IMR-90 (cell line): ENCODE results near the gene CHST10. TPM values are rescaled to one million over a fixed set of nuclear protein-coding genes. Genes with fewer than 3 reads are reported as not detected.

Source experiments
- ATAC-seq: fragments of 200-7000 bp; cut with Tn5 transposase; 2 replicates; pipeline ENCODE4 v1.9.1; 2020; ENCODE audit warnings: low read depth, mild to moderate bottlenecking, moderate library complexity
- BruUV-seq: library from RNA; stranded (reverse); fragments of 400-500 nt; replicated peaks from 2 replicates; lab custom pipeline; 2021; lab: Mats Ljungman, UMichigan
- CTCF ChIA-PET: fragments of 300-600 bp; formaldehyde crosslinking; extraction: SDS; loops from one replicate; lab custom pipeline; 2021; ENCODE audit warnings: antibody characterized with exemption; lab: Yijun Ruan, JAX
- POLR2A ChIA-PET: fragments of 300-600 bp; sonication (Branson Sonifier 250); formaldehyde crosslinking; loops from one replicate; lab custom pipeline; 2022; ENCODE audit warnings: antibody characterized with exemption; ENCODE audit not compliant: unreplicated experiment; lab: Charles Lee
- DNase-seq: peaks from one replicate; pipeline ENCODE4 v3.0.0; 2013
- H2AFZ ChIP-seq: replicated peaks from 2 replicates; pipeline ENCODE3; 2013; ENCODE audit warnings: low read length, mild to moderate bottlenecking; ENCODE audit not compliant: poor library complexity
- H2AK5ac ChIP-seq: 2 replicates; pipeline ENCODE4 v1.6.1; 2013; ENCODE audit warnings: low read depth, low read length, inconsistent platforms
- H2AK9ac ChIP-seq: replicated peaks from 2 replicates; pipeline ENCODE3; 2013; ENCODE audit warnings: mild to moderate bottlenecking, low read depth, low read length, moderate library complexity; ENCODE audit not compliant: poor library complexity
- H2BK120ac ChIP-seq: 2 replicates; pipeline ENCODE4 v1.6.1; 2013; ENCODE audit warnings: low read depth, low read length, inconsistent platforms
- H2BK15ac ChIP-seq: 3 replicates; pipeline ENCODE4 v1.6.1; 2013; ENCODE audit warnings: low read depth, low read length, inconsistent platforms
- H2BK20ac ChIP-seq: 2 replicates; pipeline ENCODE4 v1.6.1; 2013; ENCODE audit warnings: low read depth, mild to moderate bottlenecking, inconsistent platforms, low read length, moderate library complexity
- H2BK5ac ChIP-seq: 2 replicates; pipeline ENCODE4 v1.6.1; 2013; ENCODE audit warnings: mild to moderate bottlenecking, low read depth, low read length, inconsistent platforms; ENCODE audit not compliant: poor library complexity, severe bottlenecking
- H3K14ac ChIP-seq: replicated peaks from 2 replicates; pipeline ENCODE4 v1.6.1; 2013; ENCODE audit warnings: low read depth, low read length, inconsistent platforms
- H3K18ac ChIP-seq: 2 replicates; pipeline ENCODE4 v1.6.1; 2013; ENCODE audit warnings: low read depth, low read length, control low read depth
- H3K23ac ChIP-seq: 2 replicates; pipeline ENCODE4 v1.6.1; 2013; ENCODE audit warnings: low read depth, low read length, inconsistent platforms
- H3K27ac ChIP-seq: 2 replicates; pipeline ENCODE4 v1.5.1; 2013; ENCODE audit warnings: mild to moderate bottlenecking, control low read depth, low read length; ENCODE audit not compliant: insufficient read depth
- H3K27me3 ChIP-seq: 2 replicates; pipeline ENCODE4 v1.6.1; 2013; ENCODE audit warnings: low read length; ENCODE audit not compliant: control insufficient read depth, insufficient read depth
- H3K36me3 ChIP-seq: 2 replicates; pipeline ENCODE4 v1.6.1; 2013; ENCODE audit warnings: low read length, mixed read lengths; ENCODE audit not compliant: control insufficient read depth, insufficient read depth
- H3K4ac ChIP-seq: 2 replicates; pipeline ENCODE4 v1.6.1; 2013; ENCODE audit warnings: low read depth, low read length, inconsistent platforms
- H3K4me1 ChIP-seq: 2 replicates; pipeline ENCODE4 v1.6.1; 2013; ENCODE audit warnings: low read length, mixed read lengths; ENCODE audit not compliant: control insufficient read depth, insufficient read depth
- H3K4me2 ChIP-seq: 2 replicates; pipeline ENCODE4 v1.6.1; 2013; ENCODE audit warnings: low read depth, mild to moderate bottlenecking, control low read depth, low read length, moderate library complexity
- H3K4me3 ChIP-seq: 2 replicates; pipeline ENCODE4 v1.5.1; 2013; ENCODE audit warnings: low read depth, mild to moderate bottlenecking, control low read depth, low read length, moderate library complexity; ENCODE audit not compliant: insufficient read depth
- H3K56ac ChIP-seq: 2 replicates; pipeline ENCODE4 v1.6.1; 2013; ENCODE audit warnings: low read length, inconsistent platforms; ENCODE audit not compliant: insufficient read depth; ENCODE audit errors: extremely low read depth
- H3K79me1 ChIP-seq, 2 experiments: 2 replicates each; pipeline ENCODE4 v1.6.1; 2013; ENCODE audit warnings: low read length in 2 of 2, inconsistent platforms in 1 of 2, low read depth in 1 of 2
- H3K9ac ChIP-seq: 2 replicates; pipeline ENCODE4 v1.6.1; 2013; ENCODE audit warnings: low read depth, low read length, control low read depth
- H3K9me1 ChIP-seq: 2 replicates; pipeline ENCODE4 v1.6.1; 2013; ENCODE audit warnings: low read length, inconsistent platforms; ENCODE audit not compliant: insufficient read depth
- H3K9me3 ChIP-seq: 2 replicates; pipeline ENCODE4 v1.6.1; 2013; ENCODE audit warnings: low read length; ENCODE audit not compliant: control insufficient read depth, insufficient read depth
- H4K20me1 ChIP-seq: 2 replicates; pipeline ENCODE4 v1.6.1; 2013; ENCODE audit warnings: low read length, inconsistent platforms; ENCODE audit not compliant: insufficient read depth
- H4K5ac ChIP-seq: 2 replicates; pipeline ENCODE4 v1.6.1; 2013; ENCODE audit warnings: mild to moderate bottlenecking, low read depth, low read length, control low read depth
- H4K8ac ChIP-seq, 2 experiments: 2 replicates each; pipeline ENCODE4 v1.6.1; 2013; ENCODE audit warnings: low read depth in 2 of 2, low read length in 2 of 2, control low read depth in 1 of 2, inconsistent platforms in 1 of 2
- H4K91ac ChIP-seq: 2 replicates; pipeline ENCODE4 v1.6.1; 2013; ENCODE audit warnings: low read depth, low read length, inconsistent platforms; ENCODE audit not compliant: insufficient read depth
- BHLHE40 ChIP-seq: fragments of 150-350 bp; IDR thresholded peaks from 2 replicates; pipeline ENCODE4 v1.6.1; 2016; ENCODE audit warnings: mild to moderate bottlenecking, low read depth, low read length
- CEBPB ChIP-seq: IDR thresholded peaks from 2 replicates; pipeline ENCODE4 v1.6.1; 2012; ENCODE audit warnings: low read depth, low read length, improper control_type of control experiment
- CHD1 ChIP-seq: IDR thresholded peaks from 2 replicates; pipeline ENCODE4 v1.6.1; 2012; ENCODE audit warnings: low read depth, low read length, improper control_type of control experiment
- FOS ChIP-seq: fragments of 150-350 bp; IDR thresholded peaks from 2 replicates; pipeline ENCODE4 v1.6.1; 2016; ENCODE audit warnings: low read depth, low read length
- MAZ ChIP-seq: IDR thresholded peaks from 2 replicates; pipeline ENCODE4 v1.6.1; 2012; ENCODE audit warnings: low read depth, mild to moderate bottlenecking, low read length, improper control_type of control experiment, moderate library complexity, borderline replicate concordance
- MXI1 ChIP-seq: IDR thresholded peaks from 2 replicates; pipeline ENCODE4 v1.6.1; 2012; ENCODE audit warnings: low read depth, mild to moderate bottlenecking, low read length, moderate library complexity, borderline replicate concordance
- NFE2L2 ChIP-seq: fragments of 150-350 bp; IDR thresholded peaks from 2 replicates; pipeline ENCODE4 v1.6.1; 2016; ENCODE audit warnings: low read depth, mild to moderate bottlenecking, low read length
- POLR2A ChIP-seq: IDR thresholded peaks from 2 replicates; pipeline ENCODE4 v1.6.1; 2012; ENCODE audit warnings: mild to moderate bottlenecking, low read depth, low read length
- RAD21 ChIP-seq: IDR thresholded peaks from 2 replicates; pipeline ENCODE4 v1.6.1; 2012; ENCODE audit warnings: low read length, improper control_type of control experiment
- RFX5 ChIP-seq: IDR thresholded peaks from 2 replicates; pipeline ENCODE4 v1.8.0; 2012; ENCODE audit warnings: low read depth, mild to moderate bottlenecking, low read length, moderate library complexity
- WGBS, 2 experiments: methylation state at CpG; one replicate each; pipeline versions ENCODE4 v1.1.5 to v1.1.7; 2013; ENCODE audit warnings: missing lambda C conversion rate in 2 of 2; ENCODE audit not compliant: insufficient read length in 1 of 2; ENCODE audit errors: extremely low coverage in 2 of 2; 5-methylcytosine and 5-hydroxymethylcytosine counted together
- dilution Hi-C: fragments of 300-500 bp; cut with HindIII; formaldehyde crosslinking; loops from one replicate; pipeline ENCODE4 v1.14.3; 2018; ENCODE audit warnings: low sequenced_read_pairs; ENCODE audit not compliant: unreplicated experiment
- in situ Hi-C: fragments of 300-500 bp; cut with MboI; formaldehyde crosslinking; loops from 3 replicates; pipeline ENCODE4 v1.14.3; 2019; ENCODE audit warnings: low sequenced_read_pairs, inconsistent platforms, mixed read lengths
- intact Hi-C: fragments of 100-400 bp; cut with micrococcal nuclease; formaldehyde crosslinking; loops from 2 replicates; pipeline ENCODE4 v1.10.0; 2022
- polyA plus RNA-seq, 3 experiments: library from polyadenylated mRNA; depleted of rRNA; stranded (reverse); fragments of >200 nt; gene quantifications; 2 replicates each; pipeline ENCODE4 v1.2.3, GENCODE V29; 2012; ENCODE audit warnings: low replicate concordance in 1 of 3
- total RNA-seq: library from RNA; depleted of rRNA; stranded (reverse); fragments of >200 nt; gene quantifications from 2 replicates; pipeline ENCODE4 v1.2.3, GENCODE V29; 2012
- TF ChIP-seq, protein P1 (sequence below): fragments of 150-350 bp; IDR thresholded peaks from 2 replicates; pipeline ENCODE4 v1.6.1; 2017; ENCODE audit warnings: mild to moderate bottlenecking, antibody characterized with exemption, low read length, low read depth

Gene CHST10
- total and polyA plus RNA-seq, 2 of the 4 experiments (the other 2 are of a cell fraction) = 6.9 to 8.6 TPM

DNA sequence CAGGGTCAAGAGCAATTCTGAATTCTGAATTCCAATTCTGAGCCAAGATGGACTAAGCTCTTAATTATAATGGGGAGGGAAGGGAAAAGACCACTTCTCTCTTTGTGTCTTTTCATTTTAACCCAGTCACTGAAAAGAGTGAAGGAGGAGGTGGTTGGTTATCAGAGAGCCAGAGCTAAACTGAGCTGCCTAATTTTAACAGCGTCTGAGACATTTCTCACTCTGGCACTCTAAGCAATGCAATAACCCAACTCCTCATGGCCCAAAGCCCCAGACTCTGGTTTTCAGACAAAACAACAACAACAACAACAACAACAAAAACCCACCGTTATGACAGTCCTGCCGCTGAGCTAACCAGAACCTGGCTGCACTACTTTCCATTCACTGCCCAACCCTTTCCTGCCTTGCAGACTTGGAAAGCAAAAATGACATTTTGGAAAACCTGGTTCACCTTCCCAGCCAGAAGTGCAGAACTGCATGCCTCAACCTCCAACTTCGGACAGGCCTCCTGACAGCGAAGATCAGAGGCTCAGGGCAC, 1.0 kb downstream of the CHST10 start:
- dilution Hi-C loops = no loop called here
- Histone ChIP-seq H3K27ac (no peak overlapping the region), H3K79me1 (peaks cover 0 to 9% of the 10 kb centered on the region in 2 experiments; a peak in 2 of 4 replicates), H3K4me2 (peak overlapping the region; percentile 91), H3K23ac (peak overlapping the region; percentile 98), H2AFZ (peak overlapping the region; percentile 95), H3K27me3 (peaks cover 7% of the 10 kb centered on the region; the same call in 1 of the 2 replicates), H2AK9ac (peak overlapping the region; percentile 38), H3K4ac (peak overlapping the region; percentile 43), H3K4me3 (peak overlapping the region; percentile 64), H3K4me1 (no peaks in the 10 kb centered on the region), H3K56ac (no peak overlapping the region; the same call in 1 of the 2 replicates), H4K8ac (peak overlapping the region; percentile 1 to 93; a peak in 3 of 4 replicates), H3K9ac (peak overlapping the region; percentile 68), H3K18ac (no peak overlapping the region), H3K9me3 (no peaks in the 10 kb centered on the region), H2BK20ac (no peak overlapping the region), H2AK5ac (no peak overlapping the region), H2BK15ac (no peak overlapping the region), H2BK120ac (no peak overlapping the region), H4K5ac (no peak overlapping the region), H3K9me1 (no peaks in the 10 kb centered on the region), H2BK5ac (no peak overlapping the region), H3K36me3 (peaks cover 2% of the 10 kb centered on the region), H4K91ac (no peak overlapping the region), H3K14ac (peak overlapping the region; percentile 86), H4K20me1 (no peaks in the 10 kb centered on the region)
- DNase-seq (no peak), ATAC-seq (no peak)
- no TSS peak for BruUV-seq
- CTCF ChIA-PET = no interaction called here
- in situ Hi-C loops = no loop called here
- TF ChIP-seq CEBPB (no peak), FOS (no peak), BHLHE40 (no peak), RAD21 (no peak), CHD1 (no peak), RFX5 (no peak), MXI1 (no peak), MAZ (no peak), POLR2A (no peak), NFE2L2 (no peak)
- TF ChIP-seq, protein P1, sequence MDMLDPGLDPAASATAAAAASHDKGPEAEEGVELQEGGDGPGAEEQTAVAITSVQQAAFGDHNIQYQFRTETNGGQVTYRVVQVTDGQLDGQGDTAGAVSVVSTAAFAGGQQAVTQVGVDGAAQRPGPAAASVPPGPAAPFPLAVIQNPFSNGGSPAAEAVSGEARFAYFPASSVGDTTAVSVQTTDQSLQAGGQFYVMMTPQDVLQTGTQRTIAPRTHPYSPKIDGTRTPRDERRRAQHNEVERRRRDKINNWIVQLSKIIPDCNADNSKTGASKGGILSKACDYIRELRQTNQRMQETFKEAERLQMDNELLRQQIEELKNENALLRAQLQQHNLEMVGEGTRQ = no peak
- POLR2A ChIA-PET = interaction anchor here (0.5 kb wide), 1 partner anchor 128 kb away, joined by 5 read pairs; no protein-coding TSS in a partner anchor
- WGBS, 2 experiments = 5% methylated on average over 4 of the region's 5 CpGs; no CpG with 5 or more reads in 1 of the 2 experiments
- intact Hi-C loops = no loop called here
